HG03457 (cell line): ENCODE results near the gene KANK3.
"Not testable (repeated sequence)": the region's sequence is repeated elsewhere in the genome, so short reads cannot be mapped to it uniquely, and the experiment has no call there.

Experiments
- ATAC-seq: cut with Tn5 transposase; IDR thresholded peaks from one replicate; pipeline ENCODE4 v1.9.1; 2021; ENCODE audit warnings: moderate number of reproducible peaks; ENCODE audit not compliant: unreplicated experiment

The KANK3 gene

GRCh38 chr19:8320564-8321066, 22.4 kb downstream of the KANK3 start:
- no peak for ATAC-seq

- ATAC-seq: no peak
Observed at GRCh38 chr19:8319807-8320520, 23.1 kb downstream of the KANK3 start.

- ATAC-seq: not testable (repeated sequence)
Observed at GRCh38 chr19:8318835-8319234, 24.2 kb downstream of the KANK3 start.

- no peak for ATAC-seq
Observed at GRCh38 chr19:8316351-8317125, 26.5 kb downstream of the KANK3 start.

- not testable (repeated sequence) for ATAC-seq
Observed at GRCh38 chr19:8314981-8315640, 28.0 kb downstream of the KANK3 start.

- no peak for ATAC-seq
Observed at GRCh38 chr19:8311461-8312260, 31.4 kb downstream of the KANK3 start.

GRCh38 chr19:8310342-8311055, 32.6 kb downstream of the KANK3 start:
- no peak for ATAC-seq

- ATAC-seq: no peak
Observed at GRCh38 chr19:8308891-8309291, 34.2 kb downstream of the KANK3 start.

GRCh38 chr19:8307965-8308866, 34.8 kb downstream of the KANK3 start, which contains the start of gene CD320:
Gene CD320, minus strand, starts transcription at chr19:8308358. Its CDS starts 68 bp downstream, at chr19:8308290.
- ATAC-seq: peak; percentile 50

- no peak for ATAC-seq
Observed at GRCh38 chr19:8307400-8307964, 35.6 kb downstream of the KANK3 start.

- ATAC-seq: no peak
Observed at GRCh38 chr19:8306235-8307054, 36.6 kb downstream of the KANK3 start.

GRCh38 chr19:8305798-8306197, 37.3 kb downstream of the KANK3 start:
- ATAC-seq: no peak

- no peak for ATAC-seq
Observed at GRCh38 chr19:8304841-8305621, 38.0 kb downstream of the KANK3 start.

- ATAC-seq: no peak
Observed at GRCh38 chr19:8302734-8303133, 40.3 kb downstream of the KANK3 start.

GRCh38 chr19:8302357-8302691, 40.7 kb downstream of the KANK3 start:
- no peak for ATAC-seq

- ATAC-seq: not testable (repeated sequence)
Observed at GRCh38 chr19:8291337-8291736, 51.7 kb downstream of the KANK3 start.

- ATAC-seq: not testable (repeated sequence)
Observed at GRCh38 chr19:8276508-8276907, 66.6 kb downstream of the KANK3 start.
